Measurements from ENCODE around the gene REPS2. TPM values are rescaled to one million over a fixed set of nuclear protein-coding genes. Genes with fewer than 3 reads are reported as not detected.

The REPS2 gene
- total RNA-seq, 1 experiment from 2014 or later: 3.7 TPM

DNA sequence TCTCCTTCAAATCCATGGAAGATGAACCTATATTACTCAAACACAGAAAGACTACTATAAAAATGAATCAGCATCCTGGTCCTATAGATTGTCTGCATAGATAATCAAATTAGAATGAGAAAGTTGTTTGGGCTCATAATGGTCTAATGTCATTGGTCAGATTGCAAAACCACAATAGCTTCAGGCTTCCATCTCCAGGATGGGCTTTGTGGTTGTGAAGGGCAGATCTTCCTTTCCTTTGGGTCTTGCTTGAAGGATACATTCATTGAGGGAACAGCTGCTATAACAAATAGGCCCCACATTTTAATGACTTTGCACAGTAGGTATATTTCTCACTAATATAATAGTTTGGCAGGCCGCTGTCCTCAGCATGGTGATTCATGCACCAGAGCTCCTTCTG is 94.3 kb downstream of the REPS2 start:
- Histone ChIP-seq H2AFZ (ENCODE audit: low read length) (no peak overlapping the region), H3K23ac (ENCODE audit: insufficient read length, low read depth, low read length) (no peak overlapping the region), H3K4me2 (ENCODE audit: insufficient read depth, insufficient read length, low read length) (no peak overlapping the region), H4K91ac (ENCODE audit: insufficient read length, low read depth, low read length) (no peak overlapping the region), H2BK120ac (ENCODE audit: low read depth, low read length, poor library complexity, severe bottlenecking) (no peak overlapping the region), H2BK15ac (ENCODE audit: low read depth, low read length) (no peak overlapping the region), H3K4me1 (ENCODE audit: insufficient read depth, low read length) (no peaks in the 10 kb centered on the region), H4K8ac (replicated peaks; ENCODE audit: insufficient read length, low read depth, low read length) (no peak overlapping the region), H3K56ac (ENCODE audit: insufficient read length, low read depth, low read length) (no peak overlapping the region), H3K9ac (ENCODE audit: extremely low read depth, insufficient read length, low read length) (no peak overlapping the region), H3K4ac (ENCODE audit: low read depth, low read length) (no peak overlapping the region), H3K79me2 (ENCODE audit: insufficient read depth, low read length) (no peaks in the 10 kb centered on the region), H3K14ac (ENCODE audit: insufficient read depth, low read length) (no peak overlapping the region), H4K5ac (ENCODE audit: insufficient read length, low read depth, low read length) (no peak overlapping the region), H3K23me2 (ENCODE audit: insufficient read length, low read depth, low read length, poor library complexity, severe bottlenecking) (no peaks in the 10 kb centered on the region), H3K79me1 (ENCODE audit: insufficient read depth, low read depth, low read length, poor library complexity, severe bottlenecking) (no peaks in the 10 kb centered on the region), H3K27me3 (ENCODE audit: insufficient read depth, low read length) (no peaks in the 10 kb centered on the region), H4K20me1 (ENCODE audit: control insufficient read depth, insufficient read depth, insufficient read length) (no peaks in the 10 kb centered on the region), H2AK5ac (ENCODE audit: insufficient read length, low read length) (no peak overlapping the region), H3K9me3 (ENCODE audit: control insufficient read depth, low read depth, low read length) (no peaks in the 10 kb centered on the region), H2BK20ac (ENCODE audit: low read depth, low read length, poor library complexity, severe bottlenecking) (no peak overlapping the region), H3K18ac (ENCODE audit: insufficient read length, low read depth, low read length) (no peak overlapping the region), H2BK5ac (ENCODE audit: insufficient read length, low read length) (no peak overlapping the region), H2BK12ac (ENCODE audit: insufficient read length, low read depth, low read length) (no peak overlapping the region), H3K27ac (ENCODE audit: insufficient read length, low read depth, low read length) (no peak overlapping the region), H3T11ph (ENCODE audit: low read length) (no peak overlapping the region)
- Mint-ChIP-seq H3K4me1 (peaks cover 0 to 4% of the 10 kb centered on the region in 2 experiments; a peak in 1 of 4 replicates), H3K9me3 (no peaks in the 10 kb centered on the region), H3K36me3 (ENCODE audit: insufficient read depth in 1 of 3, low read depth in 3 of 3) (no peaks in the 10 kb centered on the region), H3K27me3 (ENCODE audit: low read depth) (no peaks in the 10 kb centered on the region), H3K27ac (no peak overlapping the region), H3K4me3 (no peak overlapping the region)
- DNase-seq: no peak
- TF ChIP-seq, protein P1, sequence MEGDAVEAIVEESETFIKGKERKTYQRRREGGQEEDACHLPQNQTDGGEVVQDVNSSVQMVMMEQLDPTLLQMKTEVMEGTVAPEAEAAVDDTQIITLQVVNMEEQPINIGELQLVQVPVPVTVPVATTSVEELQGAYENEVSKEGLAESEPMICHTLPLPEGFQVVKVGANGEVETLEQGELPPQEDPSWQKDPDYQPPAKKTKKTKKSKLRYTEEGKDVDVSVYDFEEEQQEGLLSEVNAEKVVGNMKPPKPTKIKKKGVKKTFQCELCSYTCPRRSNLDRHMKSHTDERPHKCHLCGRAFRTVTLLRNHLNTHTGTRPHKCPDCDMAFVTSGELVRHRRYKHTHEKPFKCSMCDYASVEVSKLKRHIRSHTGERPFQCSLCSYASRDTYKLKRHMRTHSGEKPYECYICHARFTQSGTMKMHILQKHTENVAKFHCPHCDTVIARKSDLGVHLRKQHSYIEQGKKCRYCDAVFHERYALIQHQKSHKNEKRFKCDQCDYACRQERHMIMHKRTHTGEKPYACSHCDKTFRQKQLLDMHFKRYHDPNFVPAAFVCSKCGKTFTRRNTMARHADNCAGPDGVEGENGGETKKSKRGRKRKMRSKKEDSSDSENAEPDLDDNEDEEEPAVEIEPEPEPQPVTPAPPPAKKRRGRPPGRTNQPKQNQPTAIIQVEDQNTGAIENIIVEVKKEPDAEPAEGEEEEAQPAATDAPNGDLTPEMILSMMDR (conservative IDR thresholded peaks at IDR 0.05): no peak
- WGBS (ENCODE audit: extremely low coverage, insufficient read length, low lambda C conversion rate): no CpG with 5 or more reads among the region's 1 CpG
